Measurements from ENCODE around the gene RIOK1.
"Not testable (repeated sequence)": the region's sequence is repeated elsewhere in the genome, so short reads cannot be mapped to it uniquely, and the experiment has no call there.

Gene RIOK1

GRCh38 chr6:7389451-7390225 is at the start of gene RIOK1, which contains the start of gene CAGE1:
Gene RIOK1 (plus strand): TSS chr6:7389808. CDS start chr6:7390003, 195 bp downstream.
Gene CAGE1 (minus strand): TSS chr6:7389742. CDS start chr6:7387173, 2,569 bp downstream.
- DNase-seq (ENCODE audit: low spot score), result peak; percentile 95

DNA sequence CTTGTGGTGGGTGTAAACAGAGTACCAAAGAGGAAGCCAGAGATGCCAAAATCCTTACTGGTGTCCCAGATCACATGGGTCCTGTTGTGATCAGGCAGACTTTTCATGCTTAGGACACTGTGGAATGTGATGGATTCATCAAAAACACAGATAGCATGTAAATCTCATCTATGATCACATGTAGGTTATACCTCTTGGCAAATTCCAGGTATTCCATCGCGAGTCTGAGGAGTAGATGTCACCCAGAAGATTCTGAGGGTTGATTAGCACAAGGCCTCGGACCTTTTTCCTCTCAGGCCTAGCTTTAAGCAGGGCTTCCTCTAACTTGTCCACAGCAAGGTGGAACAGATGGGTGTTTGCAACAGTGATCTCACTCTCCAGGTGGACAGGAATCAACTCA is 48.3 kb upstream of the RIOK1 start:
- no peak for DNase-seq (ENCODE audit: low spot score)

DNA sequence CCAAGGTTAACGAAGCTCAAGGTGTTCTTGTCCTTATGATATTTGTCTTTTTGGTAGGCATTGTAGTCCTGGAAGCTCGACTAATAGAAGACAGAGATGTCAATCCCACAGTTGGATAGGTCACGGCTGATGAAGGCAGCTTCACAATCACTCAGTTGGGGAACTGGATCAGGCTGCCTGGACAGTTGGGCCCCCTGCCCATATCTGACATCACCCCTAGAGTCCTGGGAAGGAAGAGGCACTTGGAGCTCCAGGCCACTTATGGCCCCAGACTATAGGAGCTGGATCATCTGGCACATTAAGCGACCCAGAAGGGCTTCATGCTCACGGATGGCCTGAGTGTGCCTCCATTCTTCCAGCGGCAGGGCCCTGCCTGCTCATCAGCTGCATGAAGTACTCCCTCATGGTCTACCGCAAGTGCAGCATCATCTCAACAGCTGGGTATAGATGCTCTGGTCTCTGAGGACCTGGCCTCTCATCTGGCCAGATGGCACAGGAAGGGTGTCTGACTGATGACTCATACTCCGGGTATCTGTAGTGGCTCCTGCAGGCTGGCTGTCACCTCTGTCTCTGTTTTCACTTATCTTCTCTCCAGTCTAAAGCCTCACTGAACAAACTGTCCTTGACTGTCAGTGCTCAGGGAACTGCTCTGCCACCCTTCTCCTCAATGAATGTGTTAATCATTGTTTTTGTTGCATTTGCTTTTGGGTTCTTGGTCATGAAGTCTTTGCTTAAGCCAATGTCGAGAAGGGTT is 47.4 kb upstream of the RIOK1 start:
- DNase-seq (ENCODE audit: low spot score), result peak; percentile 22

DNA sequence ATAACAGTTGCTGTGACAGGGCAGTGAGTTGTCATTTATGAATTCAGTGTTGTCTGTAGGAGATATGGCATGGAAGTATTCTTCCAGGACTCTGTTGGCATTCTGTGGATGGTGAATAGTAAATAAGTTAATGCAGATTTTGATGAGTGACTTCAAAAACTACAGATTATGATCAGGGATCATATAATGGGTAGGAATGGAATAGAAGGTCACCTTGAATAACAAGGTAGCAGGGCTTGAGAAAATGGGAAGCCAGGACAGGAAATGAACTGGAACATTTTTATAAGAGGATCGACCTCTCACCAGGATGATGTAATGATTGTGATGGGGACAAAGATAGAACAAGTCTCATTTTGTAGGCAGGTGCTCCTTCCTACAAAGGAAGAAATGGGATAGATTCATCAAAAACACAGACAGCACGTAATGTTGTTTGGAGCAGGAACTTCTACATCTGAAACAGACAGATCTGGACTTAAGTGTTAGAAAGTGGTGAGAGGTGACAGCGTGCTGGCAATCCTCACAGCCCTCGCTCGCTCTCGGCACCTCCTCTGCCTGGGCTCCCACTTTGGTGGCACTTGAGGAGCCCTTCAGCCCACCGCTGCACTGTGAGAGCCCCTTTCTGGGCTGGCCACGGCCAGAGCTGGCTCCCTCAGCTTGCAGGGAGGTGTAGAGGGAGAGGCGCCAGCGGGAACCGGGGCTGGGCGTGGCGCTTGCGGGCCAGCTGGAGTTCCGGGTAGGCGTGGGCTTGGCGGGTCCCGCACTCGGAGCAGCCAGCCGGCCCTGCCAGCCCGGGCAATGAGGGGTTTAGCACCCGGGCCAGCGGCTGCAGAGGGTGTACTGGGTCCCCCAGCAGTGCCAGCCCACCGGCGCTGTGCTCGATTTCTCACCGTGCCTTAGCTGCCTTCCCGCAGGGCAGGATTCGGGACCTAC is 45.8 kb upstream of the RIOK1 start:
- DNase-seq (ENCODE audit: low spot score), result no peak

DNA sequence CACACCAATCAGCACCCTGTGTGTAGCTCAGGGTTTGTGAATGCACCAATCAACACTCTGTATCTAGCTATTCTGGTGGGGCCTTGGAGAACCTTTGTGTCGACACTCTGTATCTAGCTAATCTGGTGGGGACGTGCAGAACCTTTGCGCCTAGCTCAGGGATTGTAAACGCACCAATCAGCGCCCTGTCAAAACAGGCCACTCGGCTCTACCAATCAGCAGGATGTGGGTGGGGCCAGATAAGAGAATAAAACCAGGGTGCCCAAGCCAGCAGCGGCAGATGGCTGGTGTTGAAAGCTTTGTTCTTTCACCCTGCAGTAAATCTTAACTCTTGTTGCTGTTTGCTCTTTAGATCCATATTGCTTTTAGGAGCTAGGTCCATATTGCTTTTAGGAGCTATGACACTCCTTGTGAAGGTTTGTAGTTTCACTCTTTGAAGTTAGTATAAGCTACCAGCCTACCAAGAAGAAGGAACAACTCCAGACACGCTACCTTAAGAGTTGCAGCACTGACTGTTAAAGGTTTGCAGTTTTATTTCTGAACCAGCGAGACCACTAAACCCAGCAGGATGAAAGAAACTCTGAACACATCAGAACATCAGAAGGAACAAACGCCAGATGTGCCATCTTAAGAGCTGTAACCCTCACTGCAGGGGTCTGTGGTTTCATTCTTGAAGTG is 44.7 kb upstream of the RIOK1 start:
- not testable (repeated sequence) for DNase-seq (ENCODE audit: low spot score)

- DNase-seq (ENCODE audit: low spot score), result not testable (repeated sequence)
Observed at GRCh38 chr6:7347551-7347997, 42.0 kb upstream of the RIOK1 start.

GRCh38 chr6:7350591-7350990 is 39.0 kb upstream of the RIOK1 start:
- not testable (repeated sequence) for DNase-seq (ENCODE audit: low spot score)

DNA sequence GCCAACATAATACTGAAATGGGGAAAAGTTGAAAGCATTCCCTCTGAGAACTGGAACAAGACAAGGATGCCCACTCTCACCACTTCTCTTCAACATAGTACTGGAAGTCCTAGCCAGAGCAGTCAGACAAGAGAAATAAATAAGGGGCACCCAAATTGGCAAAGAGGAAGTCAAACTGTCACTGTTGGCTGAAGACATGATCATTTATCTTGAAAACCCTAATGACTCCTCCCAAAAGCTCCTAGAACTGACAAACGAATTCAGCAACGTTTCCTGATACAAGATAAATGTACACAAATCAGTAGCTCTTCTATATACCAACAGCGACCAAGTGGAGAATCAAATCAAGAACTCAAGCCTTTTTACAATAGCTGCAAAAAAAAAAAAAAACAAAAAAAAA is 37.7 kb upstream of the RIOK1 start:
- not testable (repeated sequence) for DNase-seq (ENCODE audit: low spot score)

DNA sequence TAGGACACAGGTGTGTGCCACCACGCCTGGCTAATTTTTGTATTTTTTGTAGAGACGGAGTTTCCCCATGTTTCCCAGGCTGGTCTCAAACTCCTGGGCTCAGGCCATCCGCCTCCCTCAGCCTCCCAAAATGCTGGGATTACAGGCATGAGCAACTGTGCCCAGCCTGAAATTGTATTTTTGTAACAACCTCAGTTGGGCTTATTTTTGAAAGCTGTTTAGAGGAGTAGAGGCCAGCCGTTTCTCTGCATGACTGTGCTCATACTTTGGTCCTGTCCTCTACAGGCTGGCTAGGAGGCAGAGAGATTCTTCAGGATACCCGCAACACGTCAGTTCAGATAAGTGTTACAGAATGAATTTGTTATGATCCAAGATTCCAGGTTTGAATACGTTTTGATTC is 22.2 kb upstream of the RIOK1 start:
- no peak for DNase-seq (ENCODE audit: low spot score)

DNA sequence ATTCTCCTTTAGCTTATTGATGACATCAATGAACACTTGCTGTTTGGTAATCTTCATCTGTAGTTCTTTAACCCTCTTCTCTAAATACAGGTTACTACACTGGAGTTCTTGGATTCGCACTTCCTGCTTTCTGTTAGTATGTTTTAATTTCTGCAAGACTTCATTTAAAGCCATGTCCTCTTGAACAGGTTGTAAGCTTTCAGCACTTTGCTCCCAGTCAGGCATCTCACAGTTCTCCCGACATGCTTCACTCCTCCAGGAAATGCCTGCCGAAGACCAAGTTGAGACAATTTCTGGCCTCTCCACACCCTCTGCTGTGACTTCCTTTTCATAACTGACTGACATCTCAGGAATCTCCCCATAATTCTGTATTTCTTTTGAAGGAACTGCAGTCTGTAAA is 15.9 kb upstream of the RIOK1 start:
- DNase-seq (ENCODE audit: low spot score), result no peak

GRCh38 chr6:7377961-7378360 is 11.6 kb upstream of the RIOK1 start:
- DNase-seq (ENCODE audit: low spot score), result no peak

GRCh38 chr6:7378740-7379139 is 10.9 kb upstream of the RIOK1 start:
- no peak for DNase-seq (ENCODE audit: low spot score)

GRCh38 chr6:7381092-7381491 is 8.5 kb upstream of the RIOK1 start:
- DNase-seq (ENCODE audit: low spot score), result no peak

DNA sequence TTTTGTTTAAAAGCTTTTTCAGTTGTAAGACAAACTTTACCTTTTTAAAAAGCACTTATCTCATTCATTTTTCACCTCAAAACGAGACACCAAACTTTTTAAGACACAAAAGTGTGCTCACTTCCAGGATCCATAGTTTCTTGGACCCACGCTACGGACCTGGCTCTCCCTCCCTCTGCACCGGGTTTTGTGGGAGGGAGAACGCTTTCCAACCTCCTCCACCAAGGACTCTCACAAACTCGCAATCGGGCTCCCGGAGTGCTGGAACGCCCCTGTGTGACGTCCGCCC is 502 bp upstream of the RIOK1 start:
- DNase-seq (ENCODE audit: low spot score), result peak; percentile 57

GRCh38 chr6:7390226-7390878 is 744 bp downstream of the RIOK1 start:
- DNase-seq (ENCODE audit: low spot score), result peak; percentile 47

DNA sequence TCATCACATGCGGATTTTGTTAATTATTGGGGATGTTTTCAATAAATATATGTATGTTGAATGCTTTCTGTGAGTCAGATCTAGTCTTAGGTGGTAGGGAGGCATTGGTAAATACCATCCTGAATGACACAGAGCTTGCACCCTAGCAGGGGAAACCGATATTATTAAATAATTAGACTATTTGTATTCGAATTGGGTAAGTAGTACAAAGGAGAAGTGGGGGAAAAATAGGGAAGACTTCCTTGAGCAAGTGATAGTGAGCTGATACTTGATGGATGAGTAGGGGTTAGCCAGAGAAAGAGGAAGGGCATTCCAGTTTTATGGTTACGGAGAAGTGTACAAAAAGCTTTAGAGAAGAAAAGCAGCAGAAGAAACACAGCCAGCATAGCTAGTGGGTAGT is 1.5 kb downstream of the RIOK1 start:
- DNase-seq (ENCODE audit: low spot score), result peak; percentile 10

DNA sequence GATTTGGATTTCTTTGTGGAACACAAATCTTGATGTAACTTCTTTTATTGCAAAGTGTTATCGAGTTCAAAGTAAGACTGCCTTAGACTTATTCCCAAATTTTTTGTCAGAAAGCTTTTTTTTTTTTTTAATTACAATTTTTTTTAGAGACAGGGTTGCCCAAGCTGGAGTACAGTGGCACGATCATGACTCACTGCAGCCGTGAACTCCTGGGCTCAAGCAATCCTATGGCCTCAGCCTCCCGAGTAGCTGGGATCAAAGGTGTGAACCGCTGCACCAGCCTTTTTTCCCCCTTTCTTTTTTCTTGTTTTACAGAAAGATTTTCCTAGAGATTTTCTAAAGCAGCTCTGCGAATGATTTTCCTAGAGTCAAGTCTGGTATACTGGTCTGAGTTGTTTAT is 2.8 kb downstream of the RIOK1 start:
- DNase-seq (ENCODE audit: low spot score), result no peak

- peak; percentile 11 for DNase-seq (ENCODE audit: low spot score)
Observed at GRCh38 chr6:7401075-7401474, 11.5 kb downstream of the RIOK1 start.

GRCh38 chr6:7402716-7403115 is 13.1 kb downstream of the RIOK1 start:
- DNase-seq (ENCODE audit: low spot score), result no peak

- DNase-seq (ENCODE audit: low spot score), result no peak
Observed at GRCh38 chr6:7404546-7404945, 14.9 kb downstream of the RIOK1 start.

DNA sequence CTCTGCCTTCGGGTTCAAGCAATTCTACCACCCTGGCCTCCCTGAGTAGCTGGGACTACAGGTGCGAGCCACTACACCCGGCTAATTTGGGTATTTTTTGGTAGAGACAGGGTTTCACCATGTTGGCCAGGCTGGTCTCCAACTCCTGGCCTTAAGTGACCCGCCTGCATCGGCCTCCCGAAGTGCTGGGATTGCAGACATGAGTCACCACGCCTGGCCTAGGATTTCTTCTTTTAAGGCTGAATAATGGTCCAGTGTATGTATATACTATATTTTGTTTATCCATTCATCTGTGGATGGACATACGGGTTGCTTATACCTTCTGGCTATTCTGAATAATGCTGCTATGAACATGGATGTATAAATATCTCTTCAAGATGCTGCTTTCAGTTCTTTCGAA is 17.1 kb downstream of the RIOK1 start:
- DNase-seq (ENCODE audit: low spot score), result no peak
